GM12878 (cell line): ENCODE results near the gene LMX1A. TPM values are rescaled to one million over a fixed set of nuclear protein-coding genes. Genes with fewer than 3 reads are reported as not detected.

Experiments used
- ATAC-seq: fragments of 200-7000 bp; cut with Tn5 transposase; 3 replicates; pipeline ENCODE4 v1.9.1; 2020; ENCODE audit warnings: mild to moderate bottlenecking, moderate library complexity
- BruUV-seq: library from RNA; stranded (reverse); fragments of 400-500 nt; replicated peaks from 2 replicates; lab custom pipeline; 2021; lab: Mats Ljungman, UMichigan
- CTCF ChIA-PET: fragments of 300-600 bp; sonication (Branson Sonifier 250); formaldehyde crosslinking; extraction: SDS; loops from one replicate; lab custom pipeline; 2021; ENCODE audit warnings: inconsistent platforms; lab: Yijun Ruan, JAX
- POLR2A ChIA-PET: fragments of 350-600 bp; formaldehyde crosslinking; extraction: SDS; loops from one replicate; lab custom pipeline; 2021; ENCODE audit warnings: inconsistent platforms; lab: Charles Lee
- RAD21 ChIA-PET: fragments of 300-600 bp; sonication (Branson Sonifier 250); formaldehyde crosslinking; loops from one replicate; lab custom pipeline; 2023; ENCODE audit warnings: antibody characterized with exemption; ENCODE audit not compliant: unreplicated experiment; lab: Charles Lee
- SMC1A ChIA-PET: fragments of 300-600 bp; sonication (Branson Sonifier 250); formaldehyde crosslinking; loops from one replicate; lab custom pipeline; 2023; ENCODE audit not compliant: unreplicated experiment, uncharacterized antibody; lab: Charles Lee
- DNase-seq: peaks from one replicate; pipeline ENCODE4 v3.0.0-alpha.2; 2011; ENCODE audit warnings: low read depth, low spot score
- FAIRE-seq: peaks from 3 replicates; lab custom pipeline; 2011; peaks lifted over from hg19 to GRCh38; lab: Jason Lieb, UNC
- H2AFZ ChIP-seq: 2 replicates; pipeline ENCODE4 v1.6.0; 2011; ENCODE audit warnings: low read depth, low read length, control low read depth; ENCODE audit not compliant: control insufficient read depth
- H3K27ac ChIP-seq: 2 replicates; pipeline ENCODE4 v1.5.1; 2011; ENCODE audit warnings: control low read depth; ENCODE audit not compliant: control insufficient read depth, insufficient read depth
- H3K27me3 ChIP-seq, 2 experiments: replicated peaks in 1 of 2; 2 replicates each; pipeline versions ENCODE4 v1.6.0 to v1.6.1; 2011; ENCODE audit warnings: low read length in 1 of 2; ENCODE audit not compliant: control insufficient read depth in 2 of 2, insufficient read depth in 2 of 2
- H3K36me3 ChIP-seq, 2 experiments: 2 replicates each; pipeline ENCODE4 v1.5.1; 2011; ENCODE audit warnings: low read length in 1 of 2; ENCODE audit not compliant: control insufficient read depth in 2 of 2, insufficient read depth in 2 of 2
- H3K4me1 ChIP-seq: 2 replicates; pipeline ENCODE4 v1.6.1; 2011; ENCODE audit warnings: mild to moderate bottlenecking, low read length, moderate library complexity, mixed read lengths; ENCODE audit not compliant: control insufficient read depth, insufficient read depth
- H3K4me2 ChIP-seq: 2 replicates; pipeline ENCODE4 v1.6.0; 2011; ENCODE audit warnings: control low read depth; ENCODE audit not compliant: control insufficient read depth, insufficient read depth
- H3K4me3 ChIP-seq: fragments of 200-600 bp; sonication (generic); 2 replicates; pipeline ENCODE4 v1.5.1; 2016
- H3K79me2 ChIP-seq: 2 replicates; pipeline ENCODE4 v1.6.0; 2011; ENCODE audit warnings: low read length; ENCODE audit not compliant: control insufficient read depth, insufficient read depth
- H3K9ac ChIP-seq: 2 replicates; pipeline ENCODE4 v1.8.0; 2011; ENCODE audit warnings: low read length, control low read depth, mixed read lengths; ENCODE audit not compliant: control insufficient read depth, insufficient read depth
- H3K9me3 ChIP-seq: replicated peaks from 3 replicates; pipeline ENCODE4 v1.5.1; 2011; ENCODE audit warnings: mild to moderate bottlenecking, low read length; ENCODE audit not compliant: control insufficient read depth, insufficient read depth
- H4K20me1 ChIP-seq: 2 replicates; pipeline ENCODE4 v1.6.0; 2011; ENCODE audit not compliant: control insufficient read depth, insufficient read depth
- ASH2L ChIP-seq: fragments of 300-600, 200-600 bp; sonication (generic); IDR thresholded peaks from 2 replicates; pipeline ENCODE4 v1.6.1; 2017; ENCODE audit warnings: low read depth, mild to moderate bottlenecking, borderline replicate concordance
- ATF2 ChIP-seq: IDR thresholded peaks from 2 replicates; pipeline ENCODE4 v1.6.1; 2012; ENCODE audit warnings: low read length, inconsistent platforms
- BACH1 ChIP-seq: fragments of 450-650 bp; IDR thresholded peaks from 2 replicates; pipeline ENCODE4 v1.6.1; 2017; ENCODE audit warnings: mild to moderate bottlenecking, borderline replicate concordance
- BMI1 ChIP-seq: fragments of 450-650 bp; IDR thresholded peaks from 2 replicates; pipeline ENCODE4 v1.6.1; 2016; ENCODE audit warnings: mild to moderate bottlenecking, moderate library complexity, borderline replicate concordance
- CEBPZ ChIP-seq: fragments of 150-350 bp; IDR thresholded peaks from 2 replicates; pipeline ENCODE4 v1.6.1; 2016; ENCODE audit warnings: low read depth, low read length
- CHD4 ChIP-seq: fragments of 200-600 bp; sonication (generic); IDR thresholded peaks from 2 replicates; pipeline ENCODE4 v1.6.1; 2016; ENCODE audit warnings: mild to moderate bottlenecking
- CREB1 ChIP-seq: IDR thresholded peaks from 2 replicates; pipeline ENCODE4 v1.6.1; 2012; ENCODE audit warnings: low read depth, mild to moderate bottlenecking, inconsistent platforms
- HCFC1 ChIP-seq: fragments of 150-350 bp; IDR thresholded peaks from 2 replicates; pipeline ENCODE4 v1.6.1; 2014; ENCODE audit warnings: low read length
- HDAC2 ChIP-seq: fragments of 200-600 bp; sonication (generic); IDR thresholded peaks from 2 replicates; pipeline ENCODE4 v1.6.1; 2017
- NKRF ChIP-seq: fragments of 450-650 bp; conservative IDR thresholded peaks from 2 replicates; pipeline ENCODE4 v1.6.1; 2017; ENCODE audit warnings: mild to moderate bottlenecking, moderate library complexity
- NR2F1 ChIP-seq: fragments of 450-650 bp; conservative IDR thresholded peaks from 2 replicates; pipeline ENCODE4 v1.6.1; 2017; ENCODE audit warnings: mild to moderate bottlenecking
- RAD21 ChIP-seq: IDR thresholded peaks from 2 replicates; pipeline ENCODE4 v1.6.1; 2011; ENCODE audit warnings: mild to moderate bottlenecking, low read depth, low read length, moderate library complexity; ENCODE audit not compliant: insufficient read depth
- RELB ChIP-seq: fragments of 450-650 bp; IDR thresholded peaks from 2 replicates; pipeline ENCODE4 v1.6.1; 2017; ENCODE audit warnings: low read depth, mild to moderate bottlenecking, moderate library complexity
- TBL1XR1 ChIP-seq: IDR thresholded peaks from 2 replicates; pipeline ENCODE4 v1.6.1; 2012; ENCODE audit warnings: low read depth, low read length, improper control_type of control experiment
- ZBED1 ChIP-seq: IDR thresholded peaks from 2 replicates; pipeline ENCODE4 v1.6.1; 2016; ENCODE audit warnings: borderline replicate concordance
- WGBS: methylation state at CpG from one replicate; pipeline ENCODE4 v1.1.6; 2016; ENCODE audit warnings: low lambda C conversion rate; ENCODE audit not compliant: insufficient replicate concordance, insufficient coverage; ENCODE audit errors: missing lambda C conversion rate; 5-methylcytosine and 5-hydroxymethylcytosine counted together
- in situ Hi-C: fragments of 300-500 bp; cut with MboI; formaldehyde crosslinking; loops from 9 replicates; pipeline ENCODE4 v1.14.3; 2018; ENCODE audit warnings: mixed read lengths
- intact Hi-C: fragments of 100-400 bp; cut with micrococcal nuclease; formaldehyde crosslinking; loops from one replicate; pipeline ENCODE4 v1.14.2; 2022; ENCODE audit not compliant: unreplicated experiment
- polyA plus RNA-seq, 11 experiments: library from polyadenylated mRNA; depleted of rRNA in 4 of 11; unstranded in 6 of 11; stranded (reverse) in 5 of 11; fragments of >200 nt; fragmentation: Nextera tagmentation in 4 of 11; fragmentation: Illumina TruSeq in 1 of 11; extraction: Ambion mirVana in 4 of 11; extraction: Trizol in 1 of 11; gene quantifications; 1 replicate in 1 of 11; 2 replicates in 10 of 11; pipeline versions ENCODE4 v1.2.1 to v1.2.3, GENCODE V29; 2011 to 2016; ENCODE audit warnings: inconsistent platforms in 2 of 11, missing spikeins in 2 of 11, low read depth in 1 of 11
- total RNA-seq, 4 experiments: library from RNA; depleted of rRNA in 3 of 4; stranded (reverse); fragments of >200 nt in 3 of 4; fragmentation: Illumina TruSeq in 1 of 4; extraction: Trizol in 1 of 4; gene quantifications; 2 replicates each; pipeline versions ENCODE4 v1.2.1 to v1.2.3, GENCODE V29; 2013 to 2021

The LMX1A gene
- total and polyA plus RNA-seq, 10 of the 15 experiments (the other 5 are each of a cell fraction or from before 2014, with no cell fraction given), result not detected

GRCh38 chr1:165189913-165190312 is 166.6 kb downstream of the LMX1A start:
- SMC1A ChIA-PET, result no interaction called here
- Histone ChIP-seq H3K36me3 (no peaks in the 10 kb centered on the region), H4K20me1 (no peaks in the 10 kb centered on the region), H3K9me3 (no peaks in the 10 kb centered on the region), H3K4me1 (no peaks in the 10 kb centered on the region), H3K9ac (no peak overlapping the region), H3K27me3 (no peaks in the 10 kb centered on the region), H3K79me2 (no peaks in the 10 kb centered on the region), H3K4me3 (no peak overlapping the region), H3K27ac (no peak overlapping the region), H3K4me2 (no peak overlapping the region), H2AFZ (no peak overlapping the region)
- DNase-seq, result no peak
- in situ Hi-C loops (no loop called here), intact Hi-C loops (no loop called here)
- RAD21 ChIA-PET, result no interaction called here
- no peak for FAIRE-seq
- BruUV-seq, result no TSS peak
- 18% methylated on average over 4 of the region's 4 CpGs for WGBS
- POLR2A ChIA-PET, result no interaction called here
- CTCF ChIA-PET, result no interaction called here
- ATAC-seq, result no peak
- no peak for TF ChIP-seq CREB1
- TF ChIP-seq RELB, result no peak
- TF ChIP-seq TBL1XR1, result no peak
- TF ChIP-seq ASH2L, result no peak
- no peak for TF ChIP-seq ZBED1
- no peak for TF ChIP-seq HCFC1
- TF ChIP-seq CHD4, result no peak
- TF ChIP-seq ATF2, result no peak
- no peak for TF ChIP-seq NR2F1
- TF ChIP-seq CEBPZ, result no peak
- TF ChIP-seq HDAC2, result no peak
- no peak for TF ChIP-seq NKRF
- no peak for TF ChIP-seq BMI1
- no peak for TF ChIP-seq BACH1
- no peak for TF ChIP-seq RAD21
